Measurements from ENCODE around the gene GPC5. TPM values are rescaled to one million over a fixed set of nuclear protein-coding genes. Genes with fewer than 3 reads are reported as not detected.

The GPC5 gene
- total RNA-seq, 2 donors from 2014 or later: 0.22 to 0.51 TPM

GRCh38 chr13:92259046-92259445, 860.6 kb downstream of the GPC5 start:
- Histone ChIP-seq H3K4me3 (ENCODE audit: low read length) (no peak overlapping the region), H3K36me3 (ENCODE audit: control insufficient read depth, insufficient read depth, low read length) (no peaks in the 10 kb centered on the region), H3K4me1 (ENCODE audit: control insufficient read depth, insufficient read depth, low read length) (no peaks in the 10 kb centered on the region), H3K9ac (ENCODE audit: extremely low read depth, low read length, poor library complexity, severe bottlenecking) (no peak overlapping the region), H3K9me3 (ENCODE audit: control insufficient read depth, low read length) (no peaks in the 10 kb centered on the region), H3K27ac (ENCODE audit: low read depth, low read length) (no peak overlapping the region), H3K27me3 (ENCODE audit: control insufficient read depth, insufficient read depth, low read length, poor library complexity, severe bottlenecking) (no peaks in the 10 kb centered on the region)
- no peak for TF ChIP-seq CTCF (conservative IDR thresholded peaks at IDR 0.05)
- H3K27ac Mint-ChIP-seq: no peak overlapping the region
- no peaks in the 10 kb centered on the region for H3K9me3 Mint-ChIP-seq
- no peaks in the 10 kb centered on the region for H3K36me3 Mint-ChIP-seq (ENCODE audit: low read depth)
- H3K4me1 Mint-ChIP-seq: no peaks in the 10 kb centered on the region
- DNase-seq: no peak
- no peak overlapping the region for H3K4me3 Mint-ChIP-seq
- H3K27me3 Mint-ChIP-seq (ENCODE audit: insufficient read depth): no peaks in the 10 kb centered on the region
- 100% methylated on average over 1 of the region's 1 CpG; no CpG with 5 or more reads in 1 of the 2 experiments for WGBS, 2 experiments (ENCODE audit: insufficient coverage in 1 of 2, insufficient read length in 1 of 2)

DNA sequence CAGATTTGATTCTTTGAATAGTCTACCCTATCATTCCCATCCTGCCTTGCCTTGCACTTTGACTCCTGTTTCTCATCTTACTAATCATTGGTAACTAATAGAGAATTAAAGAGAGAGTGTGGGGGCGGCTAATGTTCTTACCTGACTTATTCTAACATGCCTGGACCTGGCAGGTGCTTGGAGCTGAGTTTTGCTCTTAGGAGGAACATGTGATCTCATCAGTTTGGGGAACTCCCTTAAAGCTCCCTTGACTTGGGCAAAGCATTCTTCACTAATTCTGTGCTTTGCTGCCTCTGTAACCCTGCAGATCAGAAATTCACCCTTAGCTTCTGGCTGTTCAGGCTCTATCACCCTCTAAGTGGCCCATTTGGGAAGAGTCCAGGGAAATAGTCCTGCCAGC, 861.1 kb downstream of the GPC5 start:
- 94% methylated on average over 1 of the region's 1 CpG; no CpG with 5 or more reads in 1 of the 2 experiments for WGBS, 2 experiments (ENCODE audit: insufficient coverage in 1 of 2, insufficient read length in 1 of 2)
- H3K36me3 Mint-ChIP-seq (ENCODE audit: low read depth): no peaks in the 10 kb centered on the region

GRCh38 chr13:92260363-92260762, 861.9 kb downstream of the GPC5 start:
- no peak overlapping the region for H3K27ac ChIP-seq (ENCODE audit: low read depth, low read length)
- H3K4me3 ChIP-seq (ENCODE audit: low read length): no peak overlapping the region
- no peaks in the 10 kb centered on the region for H3K27me3 ChIP-seq (ENCODE audit: control insufficient read depth, insufficient read depth, low read length, poor library complexity, severe bottlenecking)
- 92% methylated on average over 4 to 6 of the region's 6 CpGs for WGBS, 2 experiments (ENCODE audit: insufficient coverage in 1 of 2, insufficient read length in 1 of 2)
- H3K27ac Mint-ChIP-seq: no peak overlapping the region
- H3K9ac ChIP-seq (ENCODE audit: extremely low read depth, low read length, poor library complexity, severe bottlenecking): no peak overlapping the region
- H3K9me3 ChIP-seq (ENCODE audit: control insufficient read depth, low read length): no peaks in the 10 kb centered on the region
- H3K4me1 Mint-ChIP-seq: peaks cover 1% of the 10 kb centered on the region
- no peak overlapping the region for H3K4me3 Mint-ChIP-seq
- H3K4me1 ChIP-seq (ENCODE audit: control insufficient read depth, insufficient read depth, low read length): no peaks in the 10 kb centered on the region
- no peaks in the 10 kb centered on the region for H3K9me3 Mint-ChIP-seq
- H3K36me3 Mint-ChIP-seq (ENCODE audit: low read depth): no peaks in the 10 kb centered on the region
- peak; percentile 43 for DNase-seq
- TF ChIP-seq CTCF (conservative IDR thresholded peaks at IDR 0.05): no peak
- no peaks in the 10 kb centered on the region for H3K27me3 Mint-ChIP-seq (ENCODE audit: insufficient read depth)
- H3K36me3 ChIP-seq (ENCODE audit: control insufficient read depth, insufficient read depth, low read length): no peaks in the 10 kb centered on the region

More for the DNA sequence above, 861.1 kb downstream of the GPC5 start:
- Mint-ChIP-seq H3K9me3 (no peaks in the 10 kb centered on the region), H3K4me1 (no peaks in the 10 kb centered on the region), H3K27ac (no peak overlapping the region), H3K27me3 (ENCODE audit: insufficient read depth) (no peaks in the 10 kb centered on the region), H3K4me3 (no peak overlapping the region)
- no peak for DNase-seq
- Histone ChIP-seq H3K4me3 (ENCODE audit: low read length) (no peak overlapping the region), H3K9me3 (ENCODE audit: control insufficient read depth, low read length) (no peaks in the 10 kb centered on the region), H3K9ac (ENCODE audit: extremely low read depth, low read length, poor library complexity, severe bottlenecking) (no peak overlapping the region), H3K36me3 (ENCODE audit: control insufficient read depth, insufficient read depth, low read length) (no peaks in the 10 kb centered on the region), H3K27me3 (ENCODE audit: control insufficient read depth, insufficient read depth, low read length, poor library complexity, severe bottlenecking) (no peaks in the 10 kb centered on the region), H3K4me1 (ENCODE audit: control insufficient read depth, insufficient read depth, low read length) (no peaks in the 10 kb centered on the region), H3K27ac (ENCODE audit: low read depth, low read length) (no peak overlapping the region)
- TF ChIP-seq CTCF (conservative IDR thresholded peaks at IDR 0.05): no peak
